Duodenal mucosa (tissue), 2 donors: ENCODE measurements around the gene BSPH1.
"Not testable (repeated sequence)": the region's sequence is repeated elsewhere in the genome, so short reads cannot be mapped to it uniquely, and the experiment has no call there.

Source experiments
- H3K27ac ChIP-seq: one replicate; pipeline ENCODE4 v1.7.0; 2013; ENCODE audit warnings: low read depth, low read length
- H3K27me3 ChIP-seq, 2 donors: one replicate each; pipeline ENCODE4 v1.7.0; 2013; ENCODE audit warnings: low read length in 2 of 2, control low read depth in 1 of 2; ENCODE audit not compliant: insufficient read depth in 2 of 2, control insufficient read depth in 1 of 2
- H3K36me3 ChIP-seq, 2 donors: one replicate each; pipeline ENCODE4 v1.7.0; 2013; ENCODE audit warnings: low read length in 2 of 2, control low read depth in 1 of 2; ENCODE audit not compliant: insufficient read depth in 2 of 2, control insufficient read depth in 1 of 2
- H3K4me1 ChIP-seq, 2 donors: one replicate each; pipeline ENCODE4 v1.7.0; 2013; ENCODE audit warnings: low read length in 2 of 2, control low read depth in 1 of 2; ENCODE audit not compliant: insufficient read depth in 2 of 2, control insufficient read depth in 1 of 2
- H3K4me3 ChIP-seq, 2 donors: one replicate each; pipeline ENCODE4 v1.7.0; 2013; ENCODE audit warnings: low read length in 2 of 2, low read depth in 1 of 2
- H3K9ac ChIP-seq, 2 donors: one replicate each; pipeline ENCODE4 v1.7.0; 2013; ENCODE audit warnings: low read length in 2 of 2, low read depth in 1 of 2
- H3K9me3 ChIP-seq, 2 donors: one replicate each; pipeline ENCODE4 v1.7.0; 2013; ENCODE audit warnings: low read length in 2 of 2, control low read depth in 1 of 2; ENCODE audit not compliant: control insufficient read depth in 1 of 2

Gene BSPH1

GRCh38 chr19:48006762-48007161 is 14.8 kb upstream of the BSPH1 start:
- Histone ChIP-seq H3K9ac (no peak overlapping the region), H3K36me3 (no peaks in the 10 kb centered on the region), H3K4me1 (no peaks in the 10 kb centered on the region), H3K27me3 (no peaks in the 10 kb centered on the region), H3K9me3 (peaks cover 0 to 3% of the 10 kb centered on the region in 2 donors), H3K4me3 (no peak overlapping the region), H3K27ac (no peak overlapping the region)

- Histone ChIP-seq H3K4me3 (no peak overlapping the region), H3K4me1 (no peaks in the 10 kb centered on the region), H3K27me3 (no peaks in the 10 kb centered on the region), H3K9ac (no peak overlapping the region), H3K9me3 (peaks cover 0 to 3% of the 10 kb centered on the region in 2 donors), H3K27ac (no peak overlapping the region), H3K36me3 (no peaks in the 10 kb centered on the region)
Observed at GRCh38 chr19:48004236-48004635, 12.3 kb upstream of the BSPH1 start.

DNA sequence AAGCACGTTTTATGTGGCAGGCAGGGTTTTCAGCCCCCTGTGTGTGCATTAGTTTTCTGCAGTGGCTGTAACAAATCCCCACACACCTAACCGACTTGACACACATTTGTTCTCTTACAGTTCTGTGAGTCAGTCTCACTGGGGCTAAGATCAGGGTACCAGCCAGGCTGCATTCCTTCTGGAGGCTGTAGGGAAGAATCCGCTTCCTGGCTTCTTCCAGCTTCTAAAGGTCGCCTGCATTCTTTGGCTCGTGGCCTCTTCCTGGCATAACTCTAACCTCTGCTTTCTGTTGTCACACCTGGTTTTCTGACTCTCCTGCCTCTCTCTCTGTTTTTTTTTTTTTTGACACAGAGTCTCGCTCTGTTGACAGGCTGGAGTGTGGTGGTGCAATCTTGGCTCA is 8.9 kb upstream of the BSPH1 start:
- Histone ChIP-seq H3K27ac (no peak overlapping the region), H3K36me3 (no peaks in the 10 kb centered on the region), H3K4me1 (no peaks in the 10 kb centered on the region), H3K9me3 (no peaks in the 10 kb centered on the region), H3K9ac (no peak overlapping the region), H3K4me3 (no peak overlapping the region), H3K27me3 (no peaks in the 10 kb centered on the region)

DNA sequence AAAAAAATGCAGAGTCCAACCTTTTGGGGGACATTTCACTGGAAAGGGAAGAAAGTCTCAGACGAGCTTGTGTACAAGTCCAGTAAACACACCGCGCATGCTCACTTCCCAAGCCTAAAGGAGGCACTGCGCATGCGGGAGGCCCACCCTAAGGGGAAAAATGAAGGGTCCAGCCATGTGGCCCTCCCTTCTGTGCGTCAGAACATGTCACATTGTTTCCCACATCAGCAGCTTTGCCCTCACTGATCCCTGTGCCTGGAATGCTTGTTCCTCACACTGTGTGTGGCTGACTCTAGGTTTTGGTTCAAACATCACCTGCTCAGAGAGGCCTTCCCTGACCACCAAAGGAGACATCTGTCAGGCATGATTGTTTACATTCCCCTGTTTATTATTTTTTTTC is 6.8 kb upstream of the BSPH1 start:
- Histone ChIP-seq H3K4me1 (no peaks in the 10 kb centered on the region), H3K9ac (no peak overlapping the region), H3K4me3 (no peak overlapping the region), H3K27ac (no peak overlapping the region), H3K36me3 (no peaks in the 10 kb centered on the region), H3K27me3 (no peaks in the 10 kb centered on the region), H3K9me3 (no peaks in the 10 kb centered on the region)

DNA sequence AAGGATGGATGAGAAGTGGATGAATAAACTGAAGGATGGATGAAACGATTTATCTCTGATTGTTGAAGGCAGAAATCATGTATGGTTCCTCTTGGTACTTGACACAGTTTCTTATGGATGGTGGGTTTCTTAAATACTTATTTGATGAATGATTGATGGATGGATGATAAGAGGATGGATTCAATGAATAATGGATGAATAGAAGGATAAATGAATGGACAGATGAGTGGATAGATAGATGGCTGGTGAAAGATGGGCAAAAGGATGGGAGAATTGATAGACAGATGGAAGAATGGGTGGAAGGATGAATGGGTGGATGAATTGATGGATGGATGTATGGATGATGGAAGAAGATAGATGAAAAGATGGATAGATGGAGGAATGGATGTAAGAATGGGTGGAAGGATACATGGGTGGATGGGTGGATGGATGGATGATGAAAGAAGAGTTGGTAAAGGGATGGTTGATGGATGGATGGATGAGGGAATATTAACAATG is 4.3 kb upstream of the BSPH1 start:
- no peak overlapping the region for H3K4me3 ChIP-seq
- no peak overlapping the region for H3K9ac ChIP-seq
- H3K27me3 ChIP-seq, result no peaks in the 10 kb centered on the region
- no peaks in the 10 kb centered on the region for H3K4me1 ChIP-seq
- H3K9me3 ChIP-seq, result no peaks in the 10 kb centered on the region
- no peaks in the 10 kb centered on the region for H3K36me3 ChIP-seq
- no peak overlapping the region for H3K27ac ChIP-seq

DNA sequence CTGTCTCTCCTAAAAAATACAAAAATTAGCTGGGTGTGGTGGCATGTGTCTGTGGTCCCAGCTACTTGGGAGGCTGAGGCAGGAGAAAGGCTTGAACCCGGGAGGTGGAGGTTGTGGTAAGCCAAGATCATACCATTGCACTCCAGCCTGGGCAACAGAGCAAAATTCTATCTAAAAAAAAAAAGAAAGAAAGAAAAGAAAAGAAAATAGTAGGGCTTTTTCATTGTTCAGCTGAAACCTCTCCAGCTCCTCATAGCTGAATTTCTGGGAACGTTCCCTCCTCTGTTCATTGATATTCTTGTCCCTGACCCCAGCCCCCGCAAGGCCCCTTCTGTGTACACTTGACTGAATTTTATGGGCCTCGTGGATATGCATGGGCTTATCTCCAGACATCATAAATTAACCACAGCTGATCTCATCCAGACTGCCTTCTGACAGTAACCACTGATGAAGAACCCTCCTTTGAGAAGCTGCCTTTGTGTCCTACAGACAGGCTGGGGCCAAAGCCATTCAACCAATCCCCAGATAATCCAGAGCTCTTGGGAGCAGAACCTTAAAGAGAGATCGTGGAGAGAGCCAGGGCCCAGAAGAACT is 2.3 kb upstream of the BSPH1 start, which contains the start of gene ELSPBP1:
ELSPBP1 (plus strand) TSS at position 424 of the 594 bp plus-strand sequence. CDS start 14,036 bp downstream, outside the sequence.
- H3K4me3 ChIP-seq, result no peak within 1 kb of the TSS
- H3K9me3 ChIP-seq, result no peaks in the 10 kb centered on the region
- H3K27me3 ChIP-seq, result no peaks in the 10 kb centered on the region

GRCh38 chr19:47991191-47991808 is 670 bp downstream of the BSPH1 start:
- Histone ChIP-seq H3K9me3 (no peaks in the 10 kb centered on the region), H3K4me3 (no peak overlapping the region), H3K27ac (no peak overlapping the region), H3K36me3 (no peaks in the 10 kb centered on the region), H3K4me1 (no peaks in the 10 kb centered on the region), H3K27me3 (no peaks in the 10 kb centered on the region), H3K9ac (no peak overlapping the region)

More for the DNA sequence above, 2.3 kb upstream of the BSPH1 start, which contains the start of gene ELSPBP1:
- Histone ChIP-seq H3K36me3 (no peaks in the 10 kb centered on the region), H3K4me1 (no peaks in the 10 kb centered on the region), H3K9ac (no peak within 1 kb of the TSS), H3K27ac (no peak within 1 kb of the TSS)

- Histone ChIP-seq H3K27ac (no peak overlapping the region), H3K27me3 (peaks cover 0 to 4% of the 10 kb centered on the region in 2 donors), H3K9me3 (no peaks in the 10 kb centered on the region), H3K4me3 (no peak overlapping the region), H3K4me1 (no peaks in the 10 kb centered on the region), H3K36me3 (no peaks in the 10 kb centered on the region), H3K9ac (no peak overlapping the region)
Observed at GRCh38 chr19:47973529-47973928, 18.4 kb downstream of the BSPH1 start.

GRCh38 chr19:47955936-47956335 is 36.0 kb downstream of the BSPH1 start:
- H3K9ac ChIP-seq, H3K4me1 ChIP-seq, H3K9me3 ChIP-seq, H3K27ac ChIP-seq, H3K36me3 ChIP-seq, H3K4me3 ChIP-seq, H3K27me3 ChIP-seq: not testable (repeated sequence)

DNA sequence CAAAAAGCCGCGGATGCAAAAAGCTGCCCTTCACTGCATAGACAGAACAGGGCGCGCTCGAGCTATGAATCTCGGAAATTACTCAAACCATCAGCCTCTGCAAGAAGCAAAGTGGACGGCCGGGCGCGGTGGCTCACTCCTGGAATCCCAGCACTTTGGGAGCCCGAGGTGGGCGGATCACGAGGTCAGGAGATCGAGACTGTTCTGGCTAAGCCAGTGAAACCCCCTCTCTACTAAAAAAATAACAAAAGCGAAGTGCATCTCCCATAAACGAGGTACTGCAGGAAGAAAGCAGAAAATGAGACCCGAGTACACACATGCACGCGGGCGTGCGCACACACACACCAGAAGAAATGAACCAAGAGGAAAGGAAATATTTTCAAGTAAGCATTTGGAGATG is 39.8 kb downstream of the BSPH1 start:
- not testable (repeated sequence) for H3K27ac ChIP-seq, H3K4me3 ChIP-seq, H3K9ac ChIP-seq, H3K27me3 ChIP-seq, H3K36me3 ChIP-seq, H3K9me3 ChIP-seq, H3K4me1 ChIP-seq
